DND-41 (cell line): ENCODE measurements around the gene GABPB2.

Experiments used
- ATAC-seq: fragments of 200-7000 bp; cut with Tn5 transposase; 3 replicates; pipeline ENCODE4 v1.9.1; 2021; ENCODE audit warnings: low read depth; ENCODE audit not compliant: insufficient read depth
- DNase-seq: peaks from one replicate; pipeline ENCODE4 v3.0.0-alpha.2; 2020
- H2AFZ ChIP-seq: 2 replicates; pipeline ENCODE4 v1.6.0; 2012; ENCODE audit warnings: low read depth, low read length
- H3K27ac ChIP-seq: 2 replicates; pipeline ENCODE4 v1.5.1; 2012; ENCODE audit warnings: low read length, inconsistent platforms
- H3K27me3 ChIP-seq: fragments of 200-600 bp; sonication (generic); 2 replicates; pipeline ENCODE4 v1.6.0; 2012; ENCODE audit warnings: low read length, mild to moderate bottlenecking, inconsistent platforms; ENCODE audit not compliant: insufficient read depth, poor library complexity
- H3K36me3 ChIP-seq: 2 replicates; pipeline ENCODE4 v1.5.1; 2012; ENCODE audit warnings: low read length, inconsistent platforms; ENCODE audit not compliant: insufficient read depth
- H3K4me1 ChIP-seq: 2 replicates; pipeline ENCODE4 v1.5.1; 2012; ENCODE audit warnings: mild to moderate bottlenecking, low read length; ENCODE audit not compliant: insufficient read depth
- H3K4me2 ChIP-seq: 2 replicates; pipeline ENCODE4 v1.6.0; 2012; ENCODE audit warnings: mild to moderate bottlenecking, moderate library complexity, low read length, inconsistent platforms; ENCODE audit not compliant: insufficient read depth
- H3K4me3 ChIP-seq, 2 experiments: fragments of 200-600 bp in 1 of 2; shearing (Covaris generic) in 1 of 2; 2 replicates each; pipeline ENCODE4 v1.5.1; 2012 to 2016; ENCODE audit warnings: inconsistent platforms in 2 of 2, low read length in 2 of 2, mild to moderate bottlenecking in 2 of 2, low read depth in 1 of 2, moderate library complexity in 1 of 2
- H3K79me2 ChIP-seq: 2 replicates; pipeline ENCODE4 v1.6.0; 2012; ENCODE audit warnings: low read length, inconsistent platforms; ENCODE audit not compliant: insufficient read depth
- H3K9ac ChIP-seq: 2 replicates; pipeline ENCODE4 v1.6.0; 2012; ENCODE audit warnings: low read depth, mild to moderate bottlenecking, inconsistent platforms, low read length, moderate library complexity
- H3K9me3 ChIP-seq: 2 replicates; pipeline ENCODE4 v1.5.1; 2012; ENCODE audit warnings: low read length, moderate library complexity, mild to moderate bottlenecking, inconsistent platforms; ENCODE audit not compliant: insufficient read depth, severe bottlenecking
- H4K20me1 ChIP-seq: 2 replicates; pipeline ENCODE4 v1.6.0; 2012; ENCODE audit warnings: low read length; ENCODE audit not compliant: insufficient read depth
- EZH2 ChIP-seq: IDR thresholded peaks from 3 replicates; pipeline ENCODE4 v1.6.1; 2012; ENCODE audit warnings: borderline replicate concordance, low read depth, mild to moderate bottlenecking, moderate library complexity, low read length, inconsistent platforms; ENCODE audit not compliant: severe bottlenecking
- TF ChIP-seq, protein P1 (sequence below): IDR thresholded peaks from 2 replicates; pipeline ENCODE4 v1.5.1; 2012; ENCODE audit warnings: borderline replicate concordance, low read length, moderate library complexity, mild to moderate bottlenecking; ENCODE audit not compliant: poor library complexity, severe bottlenecking; ENCODE audit errors: extremely low read depth

GABPB2 gene

DNA sequence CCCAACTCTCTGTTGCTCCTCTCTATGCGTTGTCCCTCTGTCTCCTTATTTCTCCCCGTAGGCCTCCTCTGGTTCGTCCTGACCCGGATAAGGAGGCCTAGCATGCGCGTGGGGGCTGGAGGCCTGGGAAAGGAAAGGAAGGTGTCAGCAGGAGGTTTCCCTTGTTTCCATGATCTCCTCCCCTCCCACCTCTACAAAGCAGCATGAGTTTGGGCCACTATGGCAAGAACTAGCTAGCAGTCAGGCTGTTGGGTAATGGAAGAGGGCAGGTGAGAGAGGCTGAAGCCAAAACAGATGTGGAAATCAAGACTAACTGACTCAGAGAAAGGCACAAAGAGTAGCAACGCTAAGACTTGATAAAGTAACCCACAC, 76.6 kb downstream of the GABPB2 start:
- ATAC-seq (no peak), DNase-seq (no peak)
- Histone ChIP-seq H3K9me3 (no peaks in the 10 kb centered on the region), H2AFZ (peak overlapping the region; percentile 77), H3K4me1 (peaks cover 20% of the 10 kb centered on the region), H3K27me3 (no peaks in the 10 kb centered on the region), H3K79me2 (no peaks in the 10 kb centered on the region; the same call in 1 of the 2 replicates), H3K4me3 (peak overlapping the region; percentile 52 to 86; a peak in 3 of 4 replicates), H4K20me1 (no peaks in the 10 kb centered on the region), H3K36me3 (no peaks in the 10 kb centered on the region), H3K27ac (peak overlapping the region; percentile 78), H3K9ac (peak overlapping the region; percentile 57), H3K4me2 (peak overlapping the region; percentile 87)
- TF ChIP-seq EZH2: no peak
- TF ChIP-seq, protein P1, sequence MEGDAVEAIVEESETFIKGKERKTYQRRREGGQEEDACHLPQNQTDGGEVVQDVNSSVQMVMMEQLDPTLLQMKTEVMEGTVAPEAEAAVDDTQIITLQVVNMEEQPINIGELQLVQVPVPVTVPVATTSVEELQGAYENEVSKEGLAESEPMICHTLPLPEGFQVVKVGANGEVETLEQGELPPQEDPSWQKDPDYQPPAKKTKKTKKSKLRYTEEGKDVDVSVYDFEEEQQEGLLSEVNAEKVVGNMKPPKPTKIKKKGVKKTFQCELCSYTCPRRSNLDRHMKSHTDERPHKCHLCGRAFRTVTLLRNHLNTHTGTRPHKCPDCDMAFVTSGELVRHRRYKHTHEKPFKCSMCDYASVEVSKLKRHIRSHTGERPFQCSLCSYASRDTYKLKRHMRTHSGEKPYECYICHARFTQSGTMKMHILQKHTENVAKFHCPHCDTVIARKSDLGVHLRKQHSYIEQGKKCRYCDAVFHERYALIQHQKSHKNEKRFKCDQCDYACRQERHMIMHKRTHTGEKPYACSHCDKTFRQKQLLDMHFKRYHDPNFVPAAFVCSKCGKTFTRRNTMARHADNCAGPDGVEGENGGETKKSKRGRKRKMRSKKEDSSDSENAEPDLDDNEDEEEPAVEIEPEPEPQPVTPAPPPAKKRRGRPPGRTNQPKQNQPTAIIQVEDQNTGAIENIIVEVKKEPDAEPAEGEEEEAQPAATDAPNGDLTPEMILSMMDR: no peak

GRCh38 chr1:151147665-151148064, 77.1 kb downstream of the GABPB2 start:
- H3K4me3 ChIP-seq: peak overlapping the region in 1 of 2 experiments; percentile 86; a peak in 2 of 4 replicates
- ATAC-seq (no peak), DNase-seq (no peak)
- no peaks in the 10 kb centered on the region for H3K36me3 ChIP-seq
- H3K9ac ChIP-seq: peak overlapping the region; percentile 57
- no peak overlapping the region for H3K27ac ChIP-seq
- peaks cover 20% of the 10 kb centered on the region for H3K4me1 ChIP-seq
- H2AFZ ChIP-seq: peak overlapping the region; percentile 77; the same call in 1 of the 2 replicates
- TF ChIP-seq EZH2: no peak
- TF ChIP-seq, protein P1: no peak
- no peaks in the 10 kb centered on the region; the same call in 1 of the 2 replicates for H3K79me2 ChIP-seq
- H3K27me3 ChIP-seq: no peaks in the 10 kb centered on the region
- H3K9me3 ChIP-seq: no peaks in the 10 kb centered on the region
- H3K4me2 ChIP-seq: peak overlapping the region; percentile 87
- no peaks in the 10 kb centered on the region for H4K20me1 ChIP-seq

GRCh38 chr1:151156515-151156819, 85.9 kb downstream of the GABPB2 start, which contains the start of gene TNFAIP8L2:
Gene TNFAIP8L2 (plus strand): TSS chr1:151156649. CDS start chr1:151158698, 2,049 bp downstream.
- Histone ChIP-seq H3K4me1 (peaks cover 31% of the 10 kb centered on the region), H3K4me3 (peak within 1 kb of the TSS; percentile 18 to 54; a peak in 3 of 4 replicates), H3K79me2 (peaks cover 4% of the 10 kb centered on the region), H3K9ac (peak within 1 kb of the TSS; percentile 55), H3K36me3 (peaks cover 29% of the 10 kb centered on the region), H3K4me2 (peak within 1 kb of the TSS; percentile 71), H2AFZ (peak within 1 kb of the TSS; percentile 73), H4K20me1 (no peaks in the 10 kb centered on the region), H3K27ac (peak within 1 kb of the TSS; percentile 89), H3K27me3 (no peaks in the 10 kb centered on the region), H3K9me3 (no peaks in the 10 kb centered on the region)
- no peak for TF ChIP-seq EZH2
- TF ChIP-seq, protein P1: no peak
- DNase-seq (peak; percentile 68), ATAC-seq (peak; percentile 56)
